ENCODE results near the gene PARP1. TPM values are rescaled to one million over a fixed set of nuclear protein-coding genes. Genes with fewer than 3 reads are reported as not detected.
A peak's percentile ranks its signal among the peaks of the same experiment; 100 is the strongest.

PARP1 gene
- polyA plus RNA-seq, 1 experiment: 111 TPM

DNA sequence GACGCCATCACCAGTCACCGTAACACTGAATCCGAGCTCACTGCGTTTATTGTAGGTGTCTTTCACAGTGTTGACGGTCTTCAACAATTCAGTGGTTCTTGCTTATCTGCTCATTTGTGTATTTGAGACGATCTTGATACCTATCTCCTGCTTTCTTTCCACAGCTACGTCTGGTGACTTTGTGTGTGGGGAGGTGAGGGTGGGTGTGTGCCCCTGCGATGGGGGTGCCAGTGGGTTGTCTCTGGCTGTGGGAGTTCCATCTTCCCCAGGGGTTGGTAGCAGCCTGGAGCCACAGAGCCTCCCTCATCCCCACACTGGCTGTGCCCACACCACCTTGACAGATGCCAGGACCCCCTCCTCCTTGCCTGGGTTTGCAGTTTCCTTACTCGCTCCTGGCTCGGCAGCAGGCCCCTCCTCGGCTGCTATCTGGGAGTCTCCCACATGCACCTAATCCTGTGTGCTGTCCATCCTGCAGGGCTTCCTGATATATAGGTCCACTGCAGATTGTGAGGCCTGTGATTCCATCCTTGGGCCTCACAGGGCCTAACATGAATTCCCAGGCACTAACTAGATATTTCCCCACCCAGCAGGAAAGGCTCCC, 6.3 kb upstream of the PARP1 start:
- H3K27me3 ChIP-seq (ENCODE audit: control insufficient read depth, insufficient read depth, low read length): peaks cover 29% of the 10 kb centered on the region
- no peaks in the 10 kb centered on the region for H3K9me3 ChIP-seq (ENCODE audit: control insufficient read depth, insufficient read depth, low read length)
- POLR2A ChIA-PET: no interaction called here
- TF ChIP-seq, protein P1, sequence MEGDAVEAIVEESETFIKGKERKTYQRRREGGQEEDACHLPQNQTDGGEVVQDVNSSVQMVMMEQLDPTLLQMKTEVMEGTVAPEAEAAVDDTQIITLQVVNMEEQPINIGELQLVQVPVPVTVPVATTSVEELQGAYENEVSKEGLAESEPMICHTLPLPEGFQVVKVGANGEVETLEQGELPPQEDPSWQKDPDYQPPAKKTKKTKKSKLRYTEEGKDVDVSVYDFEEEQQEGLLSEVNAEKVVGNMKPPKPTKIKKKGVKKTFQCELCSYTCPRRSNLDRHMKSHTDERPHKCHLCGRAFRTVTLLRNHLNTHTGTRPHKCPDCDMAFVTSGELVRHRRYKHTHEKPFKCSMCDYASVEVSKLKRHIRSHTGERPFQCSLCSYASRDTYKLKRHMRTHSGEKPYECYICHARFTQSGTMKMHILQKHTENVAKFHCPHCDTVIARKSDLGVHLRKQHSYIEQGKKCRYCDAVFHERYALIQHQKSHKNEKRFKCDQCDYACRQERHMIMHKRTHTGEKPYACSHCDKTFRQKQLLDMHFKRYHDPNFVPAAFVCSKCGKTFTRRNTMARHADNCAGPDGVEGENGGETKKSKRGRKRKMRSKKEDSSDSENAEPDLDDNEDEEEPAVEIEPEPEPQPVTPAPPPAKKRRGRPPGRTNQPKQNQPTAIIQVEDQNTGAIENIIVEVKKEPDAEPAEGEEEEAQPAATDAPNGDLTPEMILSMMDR (IDR thresholded peaks at IDR 0.05; ENCODE audit: low read depth, low read length): no peak
- no peak for DNase-seq (ENCODE audit: low read depth, low spot score)
- CTCF ChIA-PET: interaction anchor here (1.0 kb wide), 1 partner anchor 212 kb away, joined by 3 read pairs; no protein-coding TSS in a partner anchor
- H3K4me3 ChIP-seq (ENCODE audit: low read depth, low read length): no peak overlapping the region
- H3K27ac ChIP-seq (ENCODE audit: low read depth, low read length): no peak overlapping the region

DNA sequence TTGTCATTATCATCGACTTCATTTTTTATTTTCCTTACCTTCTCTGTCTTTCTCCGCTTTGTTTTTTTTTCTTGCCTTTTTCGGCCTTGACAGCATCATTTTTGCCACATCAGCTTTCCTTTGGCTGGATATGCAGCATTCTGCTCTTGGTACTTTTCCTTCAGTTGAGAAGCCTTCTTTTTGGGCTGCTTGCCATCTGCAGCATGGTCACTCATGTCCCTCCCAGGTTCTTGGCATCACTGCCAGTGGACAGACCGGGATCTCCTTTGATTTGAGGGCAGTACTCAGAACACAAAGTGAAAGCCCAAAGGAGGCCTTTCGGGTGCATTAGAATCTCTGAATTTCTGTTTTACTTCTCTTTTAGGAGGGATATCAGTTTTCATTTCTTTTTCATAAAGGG, 3.7 kb upstream of the PARP1 start:
- H3K27me3 ChIP-seq (ENCODE audit: control insufficient read depth, insufficient read depth, low read length): peaks cover 18% of the 10 kb centered on the region
- H3K4me3 ChIP-seq (ENCODE audit: low read depth, low read length): no peak overlapping the region
- H3K9me3 ChIP-seq (ENCODE audit: control insufficient read depth, insufficient read depth, low read length): no peaks in the 10 kb centered on the region; the same call in 1 of the 2 replicates
- ChIA-PET POLR2A (no interaction called here), CTCF (no interaction called here)
- TF ChIP-seq, protein P1 (IDR thresholded peaks at IDR 0.05; ENCODE audit: low read depth, low read length): no peak
- no peak overlapping the region for H3K27ac ChIP-seq (ENCODE audit: low read depth, low read length)
- no peak for DNase-seq (ENCODE audit: low read depth, low spot score)

DNA sequence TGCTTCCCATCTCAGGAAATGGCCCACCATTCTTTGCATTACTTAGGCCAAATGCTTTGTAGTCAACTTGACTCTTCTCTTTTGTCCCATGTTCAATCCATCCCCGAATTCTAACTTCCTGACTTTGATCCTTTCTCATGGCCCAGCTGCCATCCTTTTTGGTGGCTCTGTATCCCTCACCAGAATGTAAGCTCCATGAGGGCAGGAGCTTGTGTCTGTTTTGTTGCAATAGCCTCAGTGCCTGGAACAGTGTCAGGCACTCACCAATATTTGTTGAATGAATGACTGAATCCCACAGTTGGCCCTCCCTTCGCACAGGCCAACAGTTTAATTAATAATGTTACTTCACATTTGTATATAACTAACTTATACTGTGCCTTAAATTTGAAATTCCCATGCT, 3.1 kb upstream of the PARP1 start:
- no peak for DNase-seq (ENCODE audit: low read depth, low spot score)
- no peaks in the 10 kb centered on the region; the same call in 1 of the 2 replicates for H3K9me3 ChIP-seq (ENCODE audit: control insufficient read depth, insufficient read depth, low read length)
- H3K4me3 ChIP-seq (ENCODE audit: low read depth, low read length): no peak overlapping the region
- H3K27me3 ChIP-seq (ENCODE audit: control insufficient read depth, insufficient read depth, low read length): peaks cover 15% of the 10 kb centered on the region
- no peak overlapping the region for H3K27ac ChIP-seq (ENCODE audit: low read depth, low read length)
- ChIA-PET POLR2A (no interaction called here), CTCF (no interaction called here)
- TF ChIP-seq, protein P1 (IDR thresholded peaks at IDR 0.05; ENCODE audit: low read depth, low read length): no peak

DNA sequence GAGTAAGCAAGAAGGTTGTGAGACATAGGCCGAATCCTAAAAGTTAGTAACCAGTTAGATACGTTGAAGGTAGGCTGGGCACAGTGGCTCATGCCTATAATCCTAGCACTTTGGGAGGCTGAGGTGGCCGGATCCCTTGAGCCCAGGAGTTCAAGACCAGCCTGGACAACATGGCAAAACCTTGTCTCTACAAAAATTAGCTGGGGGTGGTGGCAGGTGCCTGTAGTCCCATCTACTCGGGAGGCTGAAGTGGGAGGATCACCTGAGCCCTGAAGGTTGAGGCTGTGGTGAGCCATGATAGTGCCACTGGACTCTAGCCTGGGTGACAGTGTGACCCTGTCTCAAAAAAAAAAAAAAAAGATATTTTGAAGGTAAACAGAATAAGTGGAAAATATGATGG, 1.5 kb upstream of the PARP1 start:
- Histone ChIP-seq H3K4me3 (ENCODE audit: low read depth, low read length) (no peak overlapping the region), H3K27me3 (ENCODE audit: control insufficient read depth, insufficient read depth, low read length) (peaks cover 12% of the 10 kb centered on the region), H3K27ac (ENCODE audit: low read depth, low read length) (no peak overlapping the region), H3K9me3 (ENCODE audit: control insufficient read depth, insufficient read depth, low read length) (no peaks in the 10 kb centered on the region; the same call in 1 of the 2 replicates)
- CTCF ChIA-PET: interaction anchor here (0.6 to 2.5 kb wide), 5 partner anchors 8 to 582 kb away, joined by 3 to 28 read pairs (median 9); no protein-coding TSS in a partner anchor
- POLR2A ChIA-PET: no interaction called here
- TF ChIP-seq, protein P1 (IDR thresholded peaks at IDR 0.05; ENCODE audit: low read depth, low read length): no peak
- DNase-seq (ENCODE audit: low read depth, low spot score): no peak

DNA sequence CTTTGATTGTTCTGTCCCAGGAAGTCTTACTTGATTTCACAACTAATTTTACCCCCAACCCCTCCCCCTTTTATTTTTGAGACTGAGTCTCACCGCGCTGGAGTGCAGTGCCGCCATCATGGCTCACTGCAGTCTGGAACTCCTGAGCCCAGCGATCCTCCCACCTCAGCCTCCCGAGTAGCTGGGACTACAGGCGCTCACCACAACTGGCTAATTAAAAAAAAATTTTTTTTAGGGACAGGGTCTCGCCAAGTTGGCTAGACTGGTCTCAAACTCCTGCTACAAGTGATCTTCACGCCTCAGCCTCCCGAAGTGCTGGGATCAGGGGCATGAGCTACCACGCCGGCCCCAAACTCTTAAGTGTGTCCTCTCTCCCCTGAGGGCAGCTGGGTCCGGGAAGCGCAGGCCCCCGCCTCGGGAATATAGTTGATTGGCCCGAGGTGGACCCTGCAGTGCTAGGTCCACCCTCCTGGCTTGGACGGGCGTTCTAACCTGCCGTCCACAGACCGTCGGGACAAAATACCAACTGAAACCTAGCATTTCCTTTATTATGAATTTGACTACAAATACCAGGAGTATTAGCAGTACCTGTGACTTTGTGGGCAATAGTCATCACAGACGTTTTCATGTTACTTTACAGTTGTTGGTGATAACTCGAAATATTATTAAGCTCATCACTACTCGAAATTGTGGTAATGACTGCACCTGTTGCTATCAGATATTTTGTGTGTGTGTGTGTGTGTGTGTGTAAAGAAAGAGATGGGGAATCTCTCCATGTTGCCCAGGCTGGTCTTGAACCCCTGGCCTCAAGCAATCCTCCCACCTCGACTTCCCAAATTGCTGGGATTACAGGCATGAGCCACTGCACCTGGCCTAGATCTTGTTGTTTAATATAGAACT, 642 bp upstream of the PARP1 start:
- Histone ChIP-seq H3K27ac (ENCODE audit: low read depth, low read length) (no peak overlapping the region), H3K27me3 (ENCODE audit: control insufficient read depth, insufficient read depth, low read length) (peaks cover 9% of the 10 kb centered on the region), H3K4me3 (ENCODE audit: low read depth, low read length) (peak overlapping the region; percentile 81), H3K9me3 (ENCODE audit: control insufficient read depth, insufficient read depth, low read length) (no peaks in the 10 kb centered on the region; the same call in 1 of the 2 replicates)
- no peak for DNase-seq (ENCODE audit: low read depth, low spot score)
- POLR2A ChIA-PET: no interaction called here
- CTCF ChIA-PET: interaction anchor here (0.5 to 3.5 kb wide), 39 partner anchors 8 to 1034 kb away, joined by 3 to 28 read pairs (median 4); partner anchors contain the start of genes LIN9 and STUM
- TF ChIP-seq, protein P1 (IDR thresholded peaks at IDR 0.05; ENCODE audit: low read depth, low read length): no peak
